ENCODE measurements around the gene FARS2.

GRCh38 chr6:5713519-5713918 lies 452.2 kb downstream of the FARS2 start:
- no peak for TF ChIP-seq POLR2AphosphoS5 (IDR thresholded peaks at IDR 0.05; ENCODE audit: insufficient read depth, low read depth, low read length)
- no peak for TF ChIP-seq MAX (IDR thresholded peaks at IDR 0.05; ENCODE audit: insufficient read depth, insufficient read length)
- no peak for TF ChIP-seq CTCF (IDR thresholded peaks at IDR 0.05; ENCODE audit: extremely low read depth in 1 of 2, insufficient read depth in 1 of 2, low read depth in 1 of 2, low read length in 2 of 2)
